HG02840 (cell line): ENCODE data around the gene ATRN.
"Not testable (repeated sequence)": the region's sequence is repeated elsewhere in the genome, so short reads cannot be mapped to it uniquely, and the experiment has no call there.

Experiments used
- ATAC-seq: cut with Tn5 transposase; IDR thresholded peaks from one replicate; pipeline ENCODE4 v1.9.1; 2021; ENCODE audit warnings: mild to moderate bottlenecking, moderate library complexity, moderate number of reproducible peaks; ENCODE audit not compliant: unreplicated experiment, low FRiP score

The ATRN gene

GRCh38 chr20:3560162-3560561, 89.3 kb downstream of the ATRN start:
- no peak for ATAC-seq

GRCh38 chr20:3560578-3560977, 89.8 kb downstream of the ATRN start:
- no peak for ATAC-seq

- ATAC-seq, result no peak
These were observed 92.3 kb downstream of the ATRN start for GRCh38 chr20:3563133-3563532.

GRCh38 chr20:3563548-3564177, 92.8 kb downstream of the ATRN start:
- ATAC-seq, result no peak

- ATAC-seq, result no peak
These were observed 95.0 kb downstream of the ATRN start for GRCh38 chr20:3565851-3566250.

GRCh38 chr20:3572151-3572550, 101.3 kb downstream of the ATRN start:
- ATAC-seq, result no peak

- no peak for ATAC-seq
These were observed 105.5 kb downstream of the ATRN start for GRCh38 chr20:3576363-3576762.

- no peak for ATAC-seq
These were observed 106.5 kb downstream of the ATRN start for GRCh38 chr20:3577366-3577765.

- ATAC-seq, result no peak
These were observed 109.6 kb downstream of the ATRN start for GRCh38 chr20:3580412-3580811.

GRCh38 chr20:3583765-3584164, 112.9 kb downstream of the ATRN start:
- no peak for ATAC-seq

- no peak for ATAC-seq
These were observed 115.3 kb downstream of the ATRN start for GRCh38 chr20:3586093-3586492.

- ATAC-seq, result no peak
These were observed 119.3 kb downstream of the ATRN start for GRCh38 chr20:3590164-3590563.

- no peak for ATAC-seq
These were observed 122.1 kb downstream of the ATRN start for GRCh38 chr20:3592931-3593330.

- ATAC-seq, result no peak
These were observed 124.7 kb downstream of the ATRN start for GRCh38 chr20:3595541-3595940.

GRCh38 chr20:3603108-3603507, 132.3 kb downstream of the ATRN start:
- no peak for ATAC-seq

- ATAC-seq, result not testable (repeated sequence)
These were observed 134.6 kb downstream of the ATRN start for GRCh38 chr20:3605386-3605886.

- ATAC-seq, result no peak
These were observed 135.2 kb downstream of the ATRN start for GRCh38 chr20:3606021-3606420.

- no peak for ATAC-seq
These were observed 141.1 kb downstream of the ATRN start for GRCh38 chr20:3611901-3612300.

- ATAC-seq, result no peak
These were observed 142.2 kb downstream of the ATRN start for GRCh38 chr20:3612795-3613572.

GRCh38 chr20:3613821-3614440, 143.1 kb downstream of the ATRN start:
- ATAC-seq, result no peak

GRCh38 chr20:3614466-3614865, 143.6 kb downstream of the ATRN start:
- no peak for ATAC-seq
